CD4-positive, CD25-positive, alpha-beta regulatory T cell (primary cell): ENCODE data around the gene TTF2. TPM values are rescaled to one million over a fixed set of nuclear protein-coding genes. Genes with fewer than 3 reads are reported as not detected.
A peak's percentile ranks its signal among the peaks of the same experiment; 100 is the strongest.
"Not testable (repeated sequence)": the region's sequence is repeated elsewhere in the genome, so short reads cannot be mapped to it uniquely, and the experiment has no call there.

Experiments
- ATAC-seq, 2 donors: fragments of 150-1000 bp; cut with Tn5 transposase; one replicate each; pipeline ENCODE4 v1.10.0; 2021; ENCODE audit warnings: low read depth in 2 of 2, moderate number of reproducible peaks in 2 of 2, moderate library complexity in 1 of 2
- DNase-seq, 3 donors: peaks; one replicate each; pipeline versions ENCODE4 v3.0.0 to v3.0.0-alpha.2; 2012 to 2022; ENCODE audit warnings: mixed read lengths in 1 of 3
- H3K27ac ChIP-seq: one replicate; pipeline ENCODE4 v1.7.0; 2013; ENCODE audit warnings: mild to moderate bottlenecking, low read length; ENCODE audit not compliant: insufficient read depth, poor library complexity, severe bottlenecking
- H3K27me3 ChIP-seq: one replicate; pipeline ENCODE4 v1.7.0; 2013; ENCODE audit warnings: low read length; ENCODE audit not compliant: control insufficient read depth, insufficient read depth
- H3K36me3 ChIP-seq: one replicate; pipeline ENCODE4 v1.7.0; 2013; ENCODE audit warnings: mild to moderate bottlenecking, low read length, moderate library complexity; ENCODE audit not compliant: control insufficient read depth, insufficient read depth
- H3K4me1 ChIP-seq: 2 replicates; pipeline ENCODE4 v1.7.0; 2013; ENCODE audit warnings: mild to moderate bottlenecking, low read length; ENCODE audit not compliant: insufficient read depth, control insufficient read depth, poor library complexity, severe bottlenecking
- H3K4me3 ChIP-seq: one replicate; pipeline ENCODE4 v1.7.0; 2013; ENCODE audit warnings: low read depth, mild to moderate bottlenecking, low read length, moderate library complexity
- H3K9me3 ChIP-seq, 2 experiments: 1 replicate in 1 of 2; 2 replicates in 1 of 2; pipeline ENCODE4 v1.7.0; 2013; ENCODE audit warnings: low read length in 2 of 2, mild to moderate bottlenecking in 1 of 2, moderate library complexity in 1 of 2; ENCODE audit not compliant: control insufficient read depth in 2 of 2
- H3K27ac Mint-ChIP-seq, 3 donors: one replicate each; pipeline ENCODE4 v1.8.0; 2020 to 2022; ENCODE audit warnings: mild to moderate bottlenecking in 3 of 3, mixed read lengths in 3 of 3, moderate library complexity in 2 of 3
- H3K27me3 Mint-ChIP-seq: one replicate; pipeline ENCODE4 v1.8.0; 2022; ENCODE audit warnings: mild to moderate bottlenecking, mixed read lengths
- H3K36me3 Mint-ChIP-seq: one replicate; pipeline ENCODE4 v1.8.0; 2020; ENCODE audit warnings: mixed read lengths
- H3K4me1 Mint-ChIP-seq, 4 donors: one replicate each; pipeline ENCODE4 v1.8.0; 2020 to 2022; ENCODE audit warnings: mixed read lengths in 4 of 4, mild to moderate bottlenecking in 1 of 4
- H3K4me3 Mint-ChIP-seq, 4 donors: one replicate each; pipeline ENCODE4 v1.8.0; 2020 to 2022; ENCODE audit warnings: mild to moderate bottlenecking in 4 of 4, mixed read lengths in 4 of 4, moderate library complexity in 3 of 4
- H3K9me3 Mint-ChIP-seq, 7 donors: one replicate each; pipeline ENCODE4 v1.8.0; 2020 to 2022; ENCODE audit warnings: mixed read lengths in 7 of 7, mild to moderate bottlenecking in 3 of 7, moderate library complexity in 2 of 7
- polyA plus RNA-seq, 4 donors: library from polyadenylated mRNA; unstranded; fragments of 300-500 nt; fragmentation: Illumina TruSeq; gene quantifications; one replicate each; pipeline ENCODE4 v1.2.3, GENCODE V29; 2021
- total RNA-seq: library from RNA; stranded (reverse); gene quantifications from one replicate; pipeline ENCODE4 v1.2.3, GENCODE V29; 2022

TTF2 gene
- total and polyA plus RNA-seq, 5 donors from 2014 or later, result 5.3 to 58.9 (median 11.1) TPM

DNA sequence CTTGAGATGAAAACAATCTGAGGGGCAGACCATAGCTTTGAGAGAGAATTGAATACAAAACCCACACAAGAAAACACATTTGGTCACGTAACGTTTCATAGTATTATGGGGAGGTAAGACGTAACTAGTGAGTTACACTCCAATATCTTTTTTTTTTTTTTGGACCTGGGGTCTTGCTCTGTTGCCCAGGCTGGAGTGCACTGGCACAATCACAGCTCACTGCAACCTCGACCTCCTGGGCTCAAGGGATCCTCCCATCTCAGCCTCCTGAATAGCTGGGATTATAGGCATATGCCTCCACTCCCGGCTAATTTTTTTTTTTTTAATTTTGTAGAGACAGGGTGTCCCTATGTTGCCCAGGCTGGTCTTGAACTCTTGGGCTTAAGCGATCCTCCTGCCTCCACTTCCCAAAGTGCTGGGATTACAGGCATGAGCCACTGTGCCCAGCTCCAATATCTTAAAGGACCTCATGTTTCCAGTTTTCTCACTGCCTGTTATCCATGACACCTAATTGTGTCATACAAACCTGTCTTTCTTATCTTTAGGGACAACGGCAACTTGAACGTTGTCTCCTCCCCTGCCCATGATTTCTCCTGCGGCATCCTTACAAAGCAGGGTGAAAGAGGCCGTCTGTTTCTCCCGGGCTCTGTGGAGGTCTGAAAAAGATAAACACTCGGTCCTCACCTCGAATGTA is 56.1 kb downstream of the TTF2 start:
- Histone ChIP-seq H3K4me1 (peaks cover 4% of the 10 kb centered on the region), H3K4me3 (no peak overlapping the region), H3K9me3 (no peaks in the 10 kb centered on the region), H3K27me3 (no peaks in the 10 kb centered on the region), H3K36me3 (no peaks in the 10 kb centered on the region), H3K27ac (no peak overlapping the region)
- H3K9me3 Mint-ChIP-seq, result no peaks in the 10 kb centered on the region
- H3K27me3 Mint-ChIP-seq, result no peaks in the 10 kb centered on the region
- ATAC-seq (no peak), DNase-seq (no peak)
- no peak overlapping the region for H3K4me3 Mint-ChIP-seq
- no peaks in the 10 kb centered on the region for H3K36me3 Mint-ChIP-seq
- H3K4me1 Mint-ChIP-seq, result peaks cover 7 to 12% (median 10%) of the 10 kb centered on the region in 4 donors
- H3K27ac Mint-ChIP-seq, result peak overlapping the region in 1 of 3 donors; percentile 16

DNA sequence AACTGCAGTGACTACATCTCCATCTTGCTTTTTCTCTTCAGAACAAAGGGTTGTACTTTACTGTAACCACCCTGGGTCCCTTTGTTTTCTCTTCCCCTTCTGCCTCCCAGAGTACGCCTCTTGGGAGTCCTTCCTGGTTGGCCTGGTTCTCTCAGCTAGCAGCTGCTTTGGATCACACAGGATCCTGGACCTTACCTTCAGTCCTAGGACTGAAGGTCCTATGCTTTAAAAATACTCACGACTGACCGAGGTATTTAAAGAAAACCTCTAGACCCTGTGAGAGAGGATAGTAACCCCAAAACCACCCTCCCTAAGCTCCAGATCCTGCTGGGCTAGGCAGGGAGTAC is 56.6 kb downstream of the TTF2 start:
- Mint-ChIP-seq H3K9me3 (no peaks in the 10 kb centered on the region), H3K27me3 (no peaks in the 10 kb centered on the region), H3K36me3 (no peaks in the 10 kb centered on the region), H3K4me1 (peaks cover 7 to 13% (median 9%) of the 10 kb centered on the region in 4 donors), H3K27ac (peak overlapping the region in 1 of 3 donors; percentile 16), H3K4me3 (no peak overlapping the region)
- Histone ChIP-seq H3K36me3 (no peaks in the 10 kb centered on the region), H3K4me3 (no peak overlapping the region), H3K4me1 (peaks cover 4% of the 10 kb centered on the region), H3K27ac (no peak overlapping the region), H3K9me3 (no peaks in the 10 kb centered on the region), H3K27me3 (no peaks in the 10 kb centered on the region)
- ATAC-seq, result no peak
- no peak for DNase-seq

DNA sequence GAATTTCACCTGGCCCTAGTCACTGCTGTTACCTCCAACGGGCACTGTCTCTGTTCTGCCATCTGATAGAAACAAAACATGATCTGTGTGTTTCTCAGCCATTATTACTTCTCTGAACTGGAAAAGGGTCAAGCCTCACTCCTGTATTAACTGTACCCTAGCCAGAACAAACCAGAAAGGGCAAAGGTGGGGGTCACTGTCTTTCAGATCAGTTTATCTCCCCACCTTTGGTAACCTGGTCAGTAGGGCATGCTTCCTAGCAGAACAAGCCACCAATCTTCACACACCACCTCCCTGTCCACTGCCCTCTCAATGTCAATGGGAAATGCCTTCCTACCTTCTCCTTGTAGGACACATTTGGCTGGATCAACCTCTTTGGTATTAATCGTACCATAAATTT is 57.6 kb downstream of the TTF2 start:
- Histone ChIP-seq H3K36me3 (no peaks in the 10 kb centered on the region), H3K27me3 (peaks cover 2% of the 10 kb centered on the region), H3K4me3 (no peak overlapping the region), H3K9me3 (no peaks in the 10 kb centered on the region), H3K27ac (no peak overlapping the region), H3K4me1 (peaks cover 12% of the 10 kb centered on the region)
- no peaks in the 10 kb centered on the region for H3K9me3 Mint-ChIP-seq
- no peak overlapping the region for H3K27ac Mint-ChIP-seq
- peaks cover 7 to 20% (median 9%) of the 10 kb centered on the region in 4 donors for H3K4me1 Mint-ChIP-seq
- ATAC-seq (no peak), DNase-seq (no peak)
- H3K36me3 Mint-ChIP-seq, result no peaks in the 10 kb centered on the region
- H3K27me3 Mint-ChIP-seq, result no peaks in the 10 kb centered on the region
- H3K4me3 Mint-ChIP-seq, result no peak overlapping the region

DNA sequence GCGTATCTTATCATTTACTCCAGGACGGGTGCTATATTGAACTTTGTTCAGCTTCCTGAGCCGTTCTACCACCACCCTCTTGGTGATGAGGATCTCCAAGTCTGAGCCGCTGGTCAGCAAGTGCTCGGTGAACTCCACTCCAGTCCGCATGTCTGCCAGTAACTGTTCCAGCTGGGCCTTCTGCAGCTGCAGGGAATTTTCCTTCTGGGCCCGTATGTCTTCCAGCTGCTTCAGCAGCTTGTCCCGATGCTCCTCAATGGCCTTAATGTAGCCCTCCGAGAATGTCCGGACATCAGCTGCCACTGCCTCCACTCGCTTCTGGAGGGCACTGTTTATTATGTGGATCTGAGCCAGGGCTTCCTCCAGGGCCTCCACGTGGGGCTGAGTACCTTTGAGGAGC is 58.0 kb downstream of the TTF2 start:
- Histone ChIP-seq H3K4me1 (peaks cover 12% of the 10 kb centered on the region), H3K27me3 (peaks cover 6% of the 10 kb centered on the region), H3K27ac (no peak overlapping the region), H3K4me3 (no peak overlapping the region), H3K9me3 (no peaks in the 10 kb centered on the region), H3K36me3 (no peaks in the 10 kb centered on the region)
- no peak for DNase-seq
- Mint-ChIP-seq H3K27me3 (no peaks in the 10 kb centered on the region), H3K9me3 (no peaks in the 10 kb centered on the region), H3K4me1 (peaks cover 7 to 21% (median 9%) of the 10 kb centered on the region in 4 donors), H3K36me3 (no peaks in the 10 kb centered on the region), H3K4me3 (no peak overlapping the region), H3K27ac (no peak overlapping the region)
- no peak for ATAC-seq

DNA sequence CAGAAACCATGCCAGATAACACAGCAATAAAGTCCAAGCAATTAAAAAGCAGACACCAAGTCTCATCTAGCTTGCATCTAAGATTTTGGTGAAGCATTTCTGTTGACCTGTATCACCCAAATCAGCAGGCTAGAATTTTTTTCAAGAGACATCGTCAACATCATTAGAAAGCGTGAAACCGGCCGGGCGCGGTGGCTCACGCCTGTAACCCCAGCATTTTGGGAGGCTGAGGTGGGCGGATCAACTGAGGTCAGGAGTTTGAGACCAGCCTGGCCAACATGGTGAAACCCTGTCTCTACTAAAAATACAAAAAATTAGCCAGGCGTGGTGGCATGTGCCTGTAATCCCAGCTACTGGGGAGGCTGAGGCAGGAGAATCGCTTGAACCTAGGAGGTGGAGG is 59.0 kb downstream of the TTF2 start:
- not testable (repeated sequence) for H3K27ac Mint-ChIP-seq, H3K36me3 Mint-ChIP-seq, H3K27me3 ChIP-seq, H3K4me3 ChIP-seq, DNase-seq, H3K9me3 Mint-ChIP-seq, ATAC-seq, H3K9me3 ChIP-seq, H3K27ac ChIP-seq, H3K36me3 ChIP-seq, H3K27me3 Mint-ChIP-seq
- H3K4me1 ChIP-seq, result peaks cover 12% of the 10 kb centered on the region
- peaks cover 7 to 21% (median 9%) of the 10 kb centered on the region in 4 donors for H3K4me1 Mint-ChIP-seq
- H3K4me3 Mint-ChIP-seq, result peak overlapping the region in 2 of 4 donors; percentile 12 to 17

DNA sequence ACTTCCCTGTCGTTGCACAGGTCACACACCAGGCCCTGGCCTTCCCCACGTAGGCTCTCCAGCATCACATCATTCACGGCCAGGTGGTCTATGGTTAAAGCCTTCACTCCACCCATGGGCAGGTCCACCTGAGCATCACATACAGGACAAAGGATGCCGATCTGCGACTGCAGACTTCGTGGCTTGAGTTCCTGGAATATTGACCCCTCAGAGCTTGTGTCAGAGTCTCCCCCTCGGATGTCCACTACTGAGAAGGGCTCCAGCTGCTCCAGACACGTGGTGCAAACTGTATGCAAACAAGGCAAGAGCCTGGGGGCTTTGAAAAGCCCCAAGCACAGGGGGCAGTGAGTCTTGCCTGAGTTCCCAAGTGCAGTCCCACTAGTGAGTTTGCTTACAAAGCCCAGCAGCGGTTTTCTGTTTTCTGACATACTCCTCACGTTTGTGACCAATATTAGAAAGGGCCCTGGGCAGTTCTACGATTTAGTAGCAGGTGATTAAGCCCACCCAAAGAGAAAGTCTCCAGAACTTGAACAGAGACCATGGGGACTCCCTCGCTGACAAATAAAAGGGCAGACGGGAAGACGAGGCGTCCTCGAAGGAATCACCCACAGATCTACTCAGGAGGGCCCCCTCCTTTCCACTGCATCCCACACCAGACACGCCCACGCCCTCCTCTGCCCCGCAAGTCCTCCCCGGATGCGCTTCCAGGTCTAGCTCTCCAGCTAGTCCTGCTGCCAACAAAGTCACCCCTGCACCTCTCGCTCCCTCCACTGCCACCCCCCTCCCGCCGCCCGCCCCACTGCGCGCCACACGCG is 60.9 kb downstream of the TTF2 start:
- no peak overlapping the region for H3K27ac ChIP-seq
- Mint-ChIP-seq H3K4me1 (peaks cover 0 to 14% (median 0%) of the 10 kb centered on the region in 4 donors), H3K9me3 (no peaks in the 10 kb centered on the region), H3K4me3 (peak overlapping the region; percentile 72 to 92 (median 87)), H3K27ac (peak overlapping the region; percentile 44 to 82 (median 48)), H3K36me3 (no peaks in the 10 kb centered on the region), H3K27me3 (no peaks in the 10 kb centered on the region)
- H3K27me3 ChIP-seq, result peaks cover 18% of the 10 kb centered on the region
- H3K9me3 ChIP-seq, result no peaks in the 10 kb centered on the region
- ATAC-seq, result peak in 1 of 2 donors; percentile 3
- DNase-seq, result peak in 1 of 3 donors; percentile 11
- H3K36me3 ChIP-seq, result no peaks in the 10 kb centered on the region
- H3K4me3 ChIP-seq, result peak overlapping the region; percentile 44
- peaks cover 12% of the 10 kb centered on the region for H3K4me1 ChIP-seq

DNA sequence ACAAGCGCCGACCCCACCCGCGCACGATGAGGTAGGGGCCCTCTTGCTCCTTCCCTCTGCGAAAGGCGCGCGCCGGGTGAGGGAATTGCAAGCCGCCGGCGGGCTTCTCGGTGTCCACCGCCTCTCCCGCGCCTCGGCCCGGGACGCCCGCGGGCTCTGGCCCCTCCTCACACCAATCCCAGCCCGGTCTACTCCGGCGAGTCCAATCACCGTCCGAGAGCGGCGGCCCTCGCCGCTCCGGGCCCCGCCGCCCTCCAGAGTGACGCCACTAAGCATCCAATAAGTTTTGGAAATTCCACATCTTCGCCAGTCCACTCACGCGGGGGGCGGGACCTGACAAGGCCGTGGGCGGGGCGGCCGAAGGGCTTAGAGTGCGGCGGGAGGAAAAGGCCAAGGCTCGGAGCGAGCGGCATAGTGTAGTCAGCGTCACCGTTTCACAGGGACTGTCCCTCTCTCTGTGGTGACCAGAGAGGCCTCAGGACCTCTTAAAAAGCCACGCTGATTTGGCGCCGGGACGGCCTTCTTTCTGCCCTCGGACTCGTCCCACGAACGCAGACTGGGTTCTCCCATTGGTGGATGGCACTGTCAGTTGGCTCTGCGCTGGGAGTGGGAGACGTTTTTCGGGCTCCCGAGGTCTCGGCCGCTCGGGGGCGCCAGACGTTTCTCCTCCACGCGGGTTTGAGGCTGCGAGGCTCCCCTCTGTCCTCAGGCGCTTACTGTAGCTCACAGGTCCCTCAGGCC is 61.6 kb downstream of the TTF2 start, which contains the start of gene TRIM45:
TRIM45 (minus strand) TSS at position 161 of the 741 bp plus-strand sequence. CDS start 548 bp downstream, outside the sequence.
- H3K9me3 ChIP-seq, result no peaks in the 10 kb centered on the region
- Mint-ChIP-seq H3K27me3 (no peaks in the 10 kb centered on the region), H3K27ac (peak within 1 kb of the TSS; percentile 44 to 82 (median 70)), H3K4me1 (peaks cover 0 to 14% (median 0%) of the 10 kb centered on the region in 4 donors), H3K9me3 (peaks cover 0 to 2% (median 0%) of the 10 kb centered on the region in 7 donors), H3K36me3 (no peaks in the 10 kb centered on the region), H3K4me3 (peak within 1 kb of the TSS; percentile 72 to 92 (median 88))
- peak within 1 kb of the TSS; percentile 81 for H3K4me3 ChIP-seq
- H3K4me1 ChIP-seq, result peaks cover 12% of the 10 kb centered on the region
- H3K36me3 ChIP-seq, result no peaks in the 10 kb centered on the region
- DNase-seq (peak; percentile 69 to 90 (median 74)), ATAC-seq (peak; percentile 78 to 82)
- no peak within 1 kb of the TSS for H3K27ac ChIP-seq
- peaks cover 20% of the 10 kb centered on the region for H3K27me3 ChIP-seq
